D721Med (cell line): ENCODE data around the gene GLP2R.

ENCODE experiments used
- DNase-seq: peaks from one replicate; pipeline ENCODE4 v3.0.0; 2011; ENCODE audit warnings: low spot score; ENCODE audit not compliant: insufficient read length
- FAIRE-seq: peaks from 2 replicates; lab custom pipeline; 2011; peaks lifted over from hg19 to GRCh38; lab: Jason Lieb, UNC
- CTCF ChIP-seq: IDR thresholded peaks from 2 replicates; pipeline ENCODE4 v1.5.1; 2012; ENCODE audit warnings: mild to moderate bottlenecking, control low read depth; ENCODE audit not compliant: insufficient read depth; ENCODE audit errors: missing control alignments

GLP2R gene

GRCh38 chr17:9790316-9790715 is 35.4 kb upstream of the GLP2R start:
- no peak for FAIRE-seq
- no peak for TF ChIP-seq CTCF
- DNase-seq, result no peak

GRCh38 chr17:9790889-9791876 is 34.5 kb upstream of the GLP2R start, which contains the start of gene DHRS7C:
TSS of gene DHRS7C (minus strand) at chr17:9791592. CDS start at chr17:9791284, 308 bp downstream.
- TF ChIP-seq CTCF, result no peak
- DNase-seq, result no peak
- no peak for FAIRE-seq

- DNase-seq (no peak), FAIRE-seq (no peak)
- TF ChIP-seq CTCF, result no peak
Observed at GRCh38 chr17:9792181-9792840, 33.4 kb upstream of the GLP2R start.

- no peak for DNase-seq
- FAIRE-seq, result no peak
- no peak for TF ChIP-seq CTCF
Observed at GRCh38 chr17:9798008-9798407, 27.7 kb upstream of the GLP2R start.

- no peak for DNase-seq
- no peak for FAIRE-seq
- TF ChIP-seq CTCF, result no peak
Observed at GRCh38 chr17:9798724-9799123, 27.0 kb upstream of the GLP2R start.

- DNase-seq, result no peak
- TF ChIP-seq CTCF, result no peak
- no peak for FAIRE-seq
Observed at GRCh38 chr17:9801505-9801904, 24.2 kb upstream of the GLP2R start.
